HG02642 (cell line): ENCODE measurements around the gene ELMOD3.
"Not testable (repeated sequence)": the region's sequence is repeated elsewhere in the genome, so short reads cannot be mapped to it uniquely, and the experiment has no call there.

Experiments used
- ATAC-seq: cut with Tn5 transposase; IDR thresholded peaks from one replicate; pipeline ENCODE4 v1.9.1; 2021; ENCODE audit warnings: mild to moderate bottlenecking; ENCODE audit not compliant: unreplicated experiment, poor library complexity

Gene ELMOD3

DNA sequence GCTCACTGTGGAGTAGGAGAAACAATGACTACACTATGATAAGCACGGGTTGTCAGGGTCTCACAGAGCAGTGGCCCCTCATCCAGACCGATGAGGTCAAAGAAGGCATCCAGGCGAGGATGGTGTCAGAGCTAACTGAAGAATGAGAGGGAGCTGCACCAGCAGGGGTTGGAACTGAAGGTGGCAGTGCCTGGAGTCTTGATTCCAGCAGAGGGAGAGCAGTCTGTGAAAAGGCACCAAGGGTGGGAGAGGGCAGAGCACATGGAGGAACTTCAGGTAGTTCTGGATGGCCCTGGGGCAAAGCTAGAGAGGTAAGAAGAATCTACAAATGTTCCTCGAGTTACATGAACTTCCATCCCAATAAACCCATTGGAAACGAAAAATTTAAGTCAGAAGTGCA lies 12.6 kb downstream of the ELMOD3 start:
- ATAC-seq, result no peak

GRCh38 chr2:85368921-85369320 lies 14.4 kb downstream of the ELMOD3 start:
- ATAC-seq, result no peak

DNA sequence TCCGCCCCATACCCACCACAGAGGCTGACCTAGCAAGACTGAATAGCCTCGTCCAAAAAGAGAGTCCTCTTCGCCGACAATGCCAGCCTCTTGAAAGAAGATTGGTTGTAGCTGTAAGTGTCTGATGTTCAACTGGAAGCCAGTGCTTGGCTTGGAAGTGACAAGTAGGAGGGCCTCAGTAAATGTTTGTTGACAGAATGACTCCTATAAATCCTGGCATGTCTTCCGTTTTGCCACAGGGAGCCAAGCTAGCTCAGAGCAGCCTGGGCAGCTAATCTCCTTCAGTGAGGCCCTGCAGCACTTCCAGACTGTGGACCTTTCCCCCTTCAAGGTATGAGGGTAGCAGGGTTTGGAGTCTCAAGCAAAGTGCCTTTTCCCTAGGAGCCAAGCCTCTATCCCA lies 14.9 kb downstream of the ELMOD3 start:
- ATAC-seq, result no peak

- no peak for ATAC-seq
Observed at GRCh38 chr2:85371045-85371444, 16.5 kb downstream of the ELMOD3 start.

- ATAC-seq, result no peak
Observed at GRCh38 chr2:85376291-85377065, 21.9 kb downstream of the ELMOD3 start.

- no peak for ATAC-seq
Observed at GRCh38 chr2:85377083-85377482, 22.5 kb downstream of the ELMOD3 start.

DNA sequence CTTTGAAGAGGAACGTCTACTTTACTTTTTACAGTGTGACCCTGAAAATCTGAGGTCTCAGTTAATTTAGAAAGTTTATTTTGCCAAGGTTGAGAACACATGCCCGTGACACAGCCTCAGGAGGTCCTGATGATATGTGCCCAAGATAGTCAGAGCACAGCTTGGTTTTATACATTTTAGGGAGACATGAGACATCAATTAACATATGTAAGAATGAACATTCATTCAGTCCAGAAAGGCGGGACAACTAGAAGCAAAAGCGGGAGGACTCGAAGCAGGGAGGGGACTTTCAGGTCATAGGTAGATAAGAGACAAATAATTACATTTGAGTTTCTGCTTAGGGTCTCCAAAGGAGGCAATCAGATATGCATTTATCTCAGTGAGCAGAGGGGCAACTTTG lies 23.7 kb downstream of the ELMOD3 start:
- ATAC-seq, result no peak

DNA sequence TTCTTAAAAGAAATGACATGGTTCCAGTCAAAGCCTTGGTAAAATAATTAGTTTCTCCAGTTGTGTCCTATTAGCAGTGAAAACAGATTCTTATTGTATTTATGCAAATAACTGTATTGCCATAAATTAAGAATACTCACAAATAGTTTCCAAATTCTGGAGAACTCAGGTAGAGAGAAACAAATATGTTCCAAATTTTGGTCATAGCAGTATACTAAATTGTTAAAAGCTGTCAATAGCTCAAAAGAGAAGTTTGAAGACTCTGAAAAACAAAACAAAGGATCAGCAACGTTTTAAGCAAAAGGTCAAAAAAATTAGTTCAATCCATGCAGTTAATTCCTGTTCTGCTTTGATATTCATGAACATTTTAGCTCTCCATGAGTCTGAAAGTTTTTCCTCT lies 25.5 kb downstream of the ELMOD3 start:
- no peak for ATAC-seq

GRCh38 chr2:85383151-85383550 lies 28.6 kb downstream of the ELMOD3 start:
- not testable (repeated sequence) for ATAC-seq

DNA sequence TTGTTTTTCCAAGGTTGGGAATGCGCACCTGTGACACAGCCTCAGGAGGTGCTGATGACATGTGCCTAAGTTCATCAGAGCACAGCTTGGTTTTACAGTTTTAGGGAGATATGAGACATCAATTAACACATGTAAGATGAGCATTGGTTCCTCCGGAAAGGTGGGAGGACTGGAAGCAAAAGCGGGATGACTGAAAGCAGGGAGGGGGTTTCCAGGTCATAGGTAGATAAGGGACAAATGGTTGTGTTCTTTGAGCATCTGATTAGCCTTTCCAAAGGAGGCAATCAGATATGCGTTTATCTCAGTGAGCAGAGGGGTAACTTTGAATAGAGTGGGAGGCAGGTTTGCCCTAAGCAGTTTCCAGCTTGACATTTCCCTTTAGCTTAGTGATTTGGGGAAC lies 29.3 kb downstream of the ELMOD3 start:
- no peak for ATAC-seq

DNA sequence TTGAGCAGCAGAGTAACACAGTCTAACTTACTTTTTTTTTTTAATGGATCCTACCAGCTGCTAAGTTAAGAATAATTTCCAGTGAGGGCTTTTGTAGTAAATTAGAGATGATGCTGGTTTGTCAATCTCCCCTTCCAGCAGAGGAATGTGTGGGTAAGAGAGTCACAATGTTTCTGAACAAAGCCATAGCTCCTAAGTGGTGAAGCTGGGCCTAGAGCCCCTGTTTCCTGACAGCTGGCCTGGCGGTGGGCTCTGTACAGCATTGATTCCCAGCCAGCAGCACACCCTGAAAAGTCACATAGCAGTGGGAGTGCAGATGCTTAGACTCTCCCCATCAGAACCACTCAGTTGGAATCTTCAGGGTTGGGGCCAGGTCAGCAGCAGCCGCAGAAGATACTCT lies 31.2 kb downstream of the ELMOD3 start:
- no peak for ATAC-seq

DNA sequence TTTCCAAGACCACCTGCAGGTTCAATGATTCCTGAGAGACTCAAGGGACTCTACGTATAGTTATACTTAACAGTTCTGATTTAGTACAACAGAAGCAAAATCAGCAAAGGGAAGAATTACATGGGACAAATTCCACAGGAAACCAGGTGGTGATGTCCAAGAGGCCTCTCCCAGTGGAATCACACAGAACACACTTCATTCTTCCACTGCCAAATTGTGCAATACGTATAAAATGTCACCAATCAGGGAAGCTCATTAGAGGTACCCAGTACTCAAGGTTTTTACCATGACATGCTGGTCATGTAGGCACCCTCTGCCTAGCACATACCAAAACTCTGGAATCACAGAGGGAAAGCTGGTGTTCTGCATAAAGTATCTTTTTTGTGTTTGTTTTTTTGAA lies 33.2 kb downstream of the ELMOD3 start:
- no peak for ATAC-seq

DNA sequence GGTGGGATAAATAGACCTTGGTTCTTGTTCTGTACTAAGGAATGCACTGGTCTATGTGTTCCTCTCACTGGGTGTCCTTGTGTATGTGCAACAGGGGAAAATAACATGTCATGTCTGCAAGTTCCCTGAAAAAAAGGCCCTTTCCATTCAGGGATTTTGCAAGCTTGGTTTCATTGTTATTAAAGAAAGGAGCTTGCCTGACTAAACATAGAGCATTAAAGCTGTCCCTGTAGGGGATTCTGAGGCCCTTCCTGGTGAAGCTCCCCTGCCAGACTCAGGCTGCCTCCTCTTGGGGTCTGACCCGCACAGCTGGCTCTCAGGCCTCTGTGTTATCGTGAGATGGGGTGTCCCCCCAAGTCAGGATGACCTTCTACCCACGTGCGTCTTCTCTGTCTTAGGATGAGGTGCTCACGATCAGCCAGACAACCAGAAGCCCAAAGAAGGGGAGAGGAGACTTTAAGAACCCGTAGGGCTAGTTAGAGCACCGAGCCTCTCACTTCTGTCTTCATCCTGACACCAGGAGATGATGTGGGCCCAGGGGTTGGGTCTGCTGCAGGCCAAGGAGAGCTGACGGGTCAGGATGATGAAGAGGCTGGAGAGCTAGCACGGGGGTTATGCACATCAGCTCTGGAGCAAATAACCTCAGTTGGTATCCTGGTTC lies 34.4 kb downstream of the ELMOD3 start:
- no peak for ATAC-seq

DNA sequence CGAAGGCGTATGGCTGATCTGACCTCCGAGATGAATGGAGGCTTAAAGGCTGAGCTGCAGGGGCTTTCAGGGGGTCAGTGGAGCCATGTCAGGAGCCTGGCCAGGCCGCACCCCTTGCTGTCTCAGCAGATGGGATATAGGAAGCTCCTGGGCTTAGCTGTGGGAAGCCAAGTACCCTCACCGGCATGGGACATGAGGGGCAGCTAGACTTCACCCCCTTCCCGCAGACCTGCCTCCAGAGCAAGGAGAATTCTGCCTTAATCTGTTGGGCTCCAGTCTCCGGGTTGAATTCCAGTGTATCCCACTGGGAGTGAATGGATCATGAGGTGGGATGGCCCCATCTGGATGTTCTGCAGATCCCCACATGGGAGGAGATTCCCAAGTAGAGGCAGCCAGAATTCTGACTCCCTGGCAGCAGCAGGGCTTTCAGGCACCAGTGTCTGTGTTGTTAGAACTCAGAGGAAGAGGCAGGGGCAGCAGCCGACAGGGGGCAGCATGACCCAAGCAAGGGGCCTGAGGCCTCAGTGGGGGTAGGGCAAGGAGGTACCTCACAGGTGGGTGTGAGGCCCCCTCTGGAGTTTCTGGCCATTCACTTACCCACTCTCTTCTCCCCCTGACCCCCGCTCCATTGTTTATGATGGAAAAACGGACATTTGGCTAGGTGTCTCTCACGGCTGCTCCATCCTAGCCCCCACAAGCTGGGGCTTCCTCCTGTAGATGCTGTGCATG lies 36.5 kb downstream of the ELMOD3 start:
- ATAC-seq, result no peak

DNA sequence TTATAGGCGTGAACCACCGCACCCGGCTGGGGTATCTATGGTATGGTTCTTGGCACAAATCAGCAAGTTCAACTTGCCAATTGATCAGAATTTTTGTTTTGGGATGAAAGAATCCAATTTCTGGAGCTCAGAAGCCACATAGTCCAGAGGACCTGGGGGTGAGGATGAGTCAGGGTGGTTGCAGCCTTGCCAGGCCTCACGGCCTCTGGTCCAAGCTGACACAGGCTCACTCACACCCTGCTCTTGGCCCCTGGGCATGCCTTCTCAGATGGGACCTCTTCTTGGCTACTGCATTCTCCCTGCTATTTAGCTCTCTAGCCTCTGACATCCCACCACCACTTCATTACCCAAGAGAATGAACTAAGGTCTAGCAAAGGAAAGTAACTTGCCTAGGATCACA lies 39.3 kb downstream of the ELMOD3 start:
- ATAC-seq, result no peak

- ATAC-seq, result no peak
Observed at GRCh38 chr2:85394261-85394681, 39.7 kb downstream of the ELMOD3 start.

DNA sequence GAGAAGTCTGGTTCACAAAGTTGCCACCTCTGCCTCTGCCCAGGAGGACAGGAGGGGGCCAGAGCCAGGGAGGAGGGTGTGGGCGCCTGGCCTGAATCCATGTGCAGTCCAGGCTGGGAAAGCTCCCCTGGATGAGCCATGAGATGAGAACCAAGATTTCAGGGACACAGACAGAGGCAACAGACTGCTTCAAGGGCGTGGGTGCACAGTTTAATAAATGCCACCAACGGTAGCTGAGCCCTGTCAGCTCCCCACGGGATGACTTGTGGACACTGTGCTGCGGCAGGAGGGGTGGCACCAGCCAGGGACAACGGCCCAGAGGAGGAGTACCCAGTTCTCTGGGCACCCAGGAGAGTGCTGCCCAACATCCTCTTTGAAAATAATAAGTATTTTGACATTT lies 40.4 kb downstream of the ELMOD3 start:
- no peak for ATAC-seq

GRCh38 chr2:85395912-85396475 lies 41.4 kb downstream of the ELMOD3 start:
- no peak for ATAC-seq

DNA sequence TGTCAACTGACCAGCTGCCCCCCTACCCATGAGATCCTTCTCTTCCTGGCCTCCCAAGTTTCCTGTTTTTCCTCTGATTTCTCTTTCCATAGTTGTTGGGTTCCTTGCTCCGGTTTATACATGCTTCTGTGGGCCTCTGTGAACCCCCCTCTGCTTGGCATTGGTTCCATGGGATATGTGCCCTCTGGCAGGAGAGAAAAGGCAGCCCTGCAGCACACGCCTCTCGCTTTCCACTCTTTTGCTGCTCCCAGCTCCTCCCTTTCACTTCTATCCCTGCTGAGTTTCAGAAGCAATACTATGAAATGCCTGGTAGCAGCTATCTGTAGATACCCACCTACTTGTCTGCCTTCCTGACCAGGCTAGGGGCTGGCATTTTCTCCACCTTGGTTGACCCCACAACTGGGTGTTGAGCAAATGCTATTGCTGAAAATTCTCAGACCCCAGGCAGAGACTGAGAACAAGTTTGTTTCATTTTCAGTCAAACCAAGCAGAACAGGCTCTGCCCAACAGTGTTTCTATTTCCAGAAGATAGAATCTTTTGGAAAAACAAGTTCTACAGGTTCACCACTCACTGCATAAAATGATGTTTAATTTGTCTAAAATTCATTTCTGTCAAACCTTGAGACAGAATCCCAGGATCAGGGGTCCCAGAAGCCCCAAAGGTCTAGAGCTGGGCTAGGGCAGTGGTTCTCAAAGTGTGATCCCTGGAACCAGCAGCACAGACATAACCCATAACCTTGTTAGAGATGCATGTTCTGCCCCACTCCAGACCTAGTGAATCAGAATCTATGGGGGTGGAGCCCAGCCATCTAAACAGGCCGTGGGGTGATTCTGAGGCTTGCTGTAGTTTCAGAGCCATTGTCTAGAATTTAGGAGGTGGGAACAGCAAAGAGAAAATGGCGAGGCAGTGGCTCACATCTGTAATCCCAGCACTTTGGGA lies 42.2 kb downstream of the ELMOD3 start:
- ATAC-seq, result no peak

- no peak for ATAC-seq
Observed at GRCh38 chr2:85397925-85398331, 43.4 kb downstream of the ELMOD3 start.
